Gastrocnemius medialis (tissue), 4 donors: Measurements from ENCODE around the gene KNDC1.

ENCODE experiments used
- CTCF ChIP-seq, 5 experiments: fragments of 450-650 bp in 3 of 5; fragments of 200-600 bp in 2 of 5; sonication (generic) in 2 of 5; IDR thresholded peaks in 4 of 5; conservative IDR thresholded peaks in 1 of 5; 1 replicate in 4 of 5; 2 replicates in 1 of 5; pipeline ENCODE4 v1.5.1; 2016 to 2019; ENCODE audit warnings: antibody characterized with exemption in 5 of 5, mild to moderate bottlenecking in 3 of 5, moderate library complexity in 3 of 5
- POLR2A ChIP-seq, 2 donors: fragments of 450-650 bp; IDR thresholded peaks; one replicate each; pipeline ENCODE4 v1.6.1; 2017; ENCODE audit warnings: antibody characterized with exemption in 2 of 2, mild to moderate bottlenecking in 2 of 2, moderate library complexity in 2 of 2

GRCh38 chr10:133275684-133276092 lies 115.7 kb downstream of the KNDC1 start:
- TF ChIP-seq CTCF (IDR thresholded peaks at IDR 0.05 in 4 of 5, conservative IDR thresholded peaks at IDR 0.05 in 1 of 5) (no peak), POLR2A (IDR thresholded peaks at IDR 0.05) (no peak)
